ENCODE data around the gene SLC44A5.

Gene SLC44A5

DNA sequence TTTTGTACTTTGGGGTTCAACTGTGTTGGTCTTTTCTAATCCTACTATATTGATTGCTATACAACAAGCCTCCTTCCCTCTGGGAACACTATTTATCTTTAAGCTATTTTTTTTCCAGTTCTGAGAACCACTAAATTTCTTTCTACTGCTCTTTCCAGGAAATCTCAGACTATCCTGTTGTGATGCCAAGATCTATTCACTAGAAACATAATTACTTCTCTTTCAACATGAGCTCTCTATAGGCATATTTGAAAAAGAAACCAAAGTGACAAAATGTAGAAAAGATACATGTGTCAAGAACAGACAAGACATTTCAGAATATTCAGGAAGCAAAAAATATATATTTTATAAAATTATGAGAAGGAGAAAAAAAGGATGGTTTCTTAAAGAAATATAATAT lies 82.9 kb downstream of the SLC44A5 start:
- no peak for DNase-seq (ENCODE audit: low read depth)
- no peak overlapping the region for H3K4me3 ChIP-seq (ENCODE audit: low read depth, low read length)
- TF ChIP-seq, protein P1, sequence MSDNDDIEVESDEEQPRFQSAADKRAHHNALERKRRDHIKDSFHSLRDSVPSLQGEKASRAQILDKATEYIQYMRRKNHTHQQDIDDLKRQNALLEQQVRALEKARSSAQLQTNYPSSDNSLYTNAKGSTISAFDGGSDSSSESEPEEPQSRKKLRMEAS (IDR thresholded peaks at IDR 0.05; ENCODE audit: low read depth, low read length) = no peak
- no peak for TF ChIP-seq POLR2A (IDR thresholded peaks at IDR 0.05; ENCODE audit: extremely low read depth, insufficient read length)
- TF ChIP-seq, protein P2, sequence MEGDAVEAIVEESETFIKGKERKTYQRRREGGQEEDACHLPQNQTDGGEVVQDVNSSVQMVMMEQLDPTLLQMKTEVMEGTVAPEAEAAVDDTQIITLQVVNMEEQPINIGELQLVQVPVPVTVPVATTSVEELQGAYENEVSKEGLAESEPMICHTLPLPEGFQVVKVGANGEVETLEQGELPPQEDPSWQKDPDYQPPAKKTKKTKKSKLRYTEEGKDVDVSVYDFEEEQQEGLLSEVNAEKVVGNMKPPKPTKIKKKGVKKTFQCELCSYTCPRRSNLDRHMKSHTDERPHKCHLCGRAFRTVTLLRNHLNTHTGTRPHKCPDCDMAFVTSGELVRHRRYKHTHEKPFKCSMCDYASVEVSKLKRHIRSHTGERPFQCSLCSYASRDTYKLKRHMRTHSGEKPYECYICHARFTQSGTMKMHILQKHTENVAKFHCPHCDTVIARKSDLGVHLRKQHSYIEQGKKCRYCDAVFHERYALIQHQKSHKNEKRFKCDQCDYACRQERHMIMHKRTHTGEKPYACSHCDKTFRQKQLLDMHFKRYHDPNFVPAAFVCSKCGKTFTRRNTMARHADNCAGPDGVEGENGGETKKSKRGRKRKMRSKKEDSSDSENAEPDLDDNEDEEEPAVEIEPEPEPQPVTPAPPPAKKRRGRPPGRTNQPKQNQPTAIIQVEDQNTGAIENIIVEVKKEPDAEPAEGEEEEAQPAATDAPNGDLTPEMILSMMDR (IDR thresholded peaks at IDR 0.05; ENCODE audit: low read depth, low read length) = no peak
- no peak for TF ChIP-seq MYC (IDR thresholded peaks at IDR 0.05; ENCODE audit: low read depth, low read length)

DNA sequence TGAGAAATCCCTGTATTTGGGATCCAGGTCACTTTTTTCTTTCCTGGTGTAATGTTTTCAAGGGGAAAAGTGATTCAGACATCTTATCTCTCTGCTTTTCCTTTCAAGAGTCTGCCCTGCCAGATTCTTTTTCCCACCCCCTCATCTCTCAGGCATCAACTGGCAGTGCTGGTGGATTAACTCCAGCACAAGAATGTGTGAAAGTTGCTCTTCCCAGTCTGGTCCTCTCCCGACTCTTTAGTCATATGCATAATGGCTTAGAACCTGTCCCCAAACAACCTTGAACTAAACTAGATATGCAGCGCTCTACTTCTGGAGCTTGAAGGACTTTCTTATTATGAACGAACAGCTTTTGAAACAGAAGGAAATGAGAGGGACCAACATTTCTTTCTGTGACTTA lies 88.5 kb downstream of the SLC44A5 start:
- DNase-seq (ENCODE audit: low read depth) = no peak
- TF ChIP-seq, protein P1 (IDR thresholded peaks at IDR 0.05; ENCODE audit: low read depth, low read length) = no peak
- TF ChIP-seq MYC (IDR thresholded peaks at IDR 0.05; ENCODE audit: low read depth, low read length) (no peak), POLR2A (IDR thresholded peaks at IDR 0.05; ENCODE audit: extremely low read depth, insufficient read length) (no peak)
- H3K4me3 ChIP-seq (ENCODE audit: low read depth, low read length) = no peak overlapping the region

DNA sequence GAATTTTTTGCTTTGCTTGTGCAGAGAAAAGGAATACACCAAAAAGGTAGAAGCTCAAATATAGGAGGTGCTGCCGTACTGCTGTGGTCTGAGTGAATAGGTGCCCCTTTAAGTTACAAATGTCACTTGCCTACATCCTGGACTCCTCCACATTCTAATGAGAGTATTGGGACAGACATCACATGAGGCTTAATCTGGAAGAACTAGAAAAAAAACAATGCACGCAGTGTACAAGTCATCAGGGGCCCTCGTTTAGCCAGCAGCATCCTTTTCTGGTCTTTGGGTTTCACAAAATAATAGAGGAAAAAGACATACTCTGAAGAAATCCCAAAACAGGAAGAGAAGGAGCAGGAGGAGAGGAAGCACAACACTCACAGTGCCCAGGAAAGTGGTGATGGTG lies 89.3 kb downstream of the SLC44A5 start:
- H3K4me3 ChIP-seq (ENCODE audit: low read depth, low read length) = no peak overlapping the region
- no peak for TF ChIP-seq MYC (IDR thresholded peaks at IDR 0.05; ENCODE audit: low read depth, low read length)
- TF ChIP-seq POLR2A (IDR thresholded peaks at IDR 0.05; ENCODE audit: extremely low read depth, insufficient read length) = no peak
- TF ChIP-seq, protein P2 (IDR thresholded peaks at IDR 0.05; ENCODE audit: low read depth, low read length) = no peak
- TF ChIP-seq, protein P1 (IDR thresholded peaks at IDR 0.05; ENCODE audit: low read depth, low read length) = no peak
- no peak for DNase-seq (ENCODE audit: low read depth)

DNA sequence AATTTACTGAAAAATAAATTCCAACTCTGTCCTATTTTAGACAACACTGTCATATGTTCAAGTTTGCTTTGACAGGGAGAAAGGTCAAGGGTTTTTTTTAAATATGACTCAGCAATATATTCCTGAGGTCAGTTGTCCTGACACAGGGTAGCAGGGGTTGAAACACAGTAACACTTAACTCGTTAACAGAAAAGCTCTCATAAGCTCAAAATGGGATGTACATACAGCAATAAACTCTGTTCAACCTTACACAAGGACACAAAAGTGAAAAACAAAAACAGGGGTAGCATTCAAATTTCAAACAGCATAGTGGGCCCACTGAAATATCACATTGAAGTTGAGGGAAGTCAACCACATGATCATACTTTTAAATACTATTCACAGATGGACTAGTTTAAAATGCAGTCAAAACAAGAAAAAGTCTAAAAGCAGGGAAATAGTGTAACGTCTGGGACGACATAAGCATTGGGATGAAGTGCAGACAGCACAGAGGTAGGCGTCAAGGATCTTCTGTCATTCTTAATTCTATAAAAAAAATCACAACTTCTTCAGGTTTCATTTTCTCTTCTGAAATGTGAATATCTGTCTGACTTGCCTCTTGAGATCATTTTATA lies 89.9 kb downstream of the SLC44A5 start:
- no peak overlapping the region for H3K4me3 ChIP-seq (ENCODE audit: low read depth, low read length)
- no peak for DNase-seq (ENCODE audit: low read depth)
- TF ChIP-seq MYC (IDR thresholded peaks at IDR 0.05; ENCODE audit: low read depth, low read length) = no peak
- TF ChIP-seq, protein P1 (IDR thresholded peaks at IDR 0.05; ENCODE audit: low read depth, low read length) = no peak
- TF ChIP-seq, protein P2 (IDR thresholded peaks at IDR 0.05; ENCODE audit: low read depth, low read length) = no peak
- TF ChIP-seq POLR2A (IDR thresholded peaks at IDR 0.05; ENCODE audit: extremely low read depth, insufficient read length) = no peak

DNA sequence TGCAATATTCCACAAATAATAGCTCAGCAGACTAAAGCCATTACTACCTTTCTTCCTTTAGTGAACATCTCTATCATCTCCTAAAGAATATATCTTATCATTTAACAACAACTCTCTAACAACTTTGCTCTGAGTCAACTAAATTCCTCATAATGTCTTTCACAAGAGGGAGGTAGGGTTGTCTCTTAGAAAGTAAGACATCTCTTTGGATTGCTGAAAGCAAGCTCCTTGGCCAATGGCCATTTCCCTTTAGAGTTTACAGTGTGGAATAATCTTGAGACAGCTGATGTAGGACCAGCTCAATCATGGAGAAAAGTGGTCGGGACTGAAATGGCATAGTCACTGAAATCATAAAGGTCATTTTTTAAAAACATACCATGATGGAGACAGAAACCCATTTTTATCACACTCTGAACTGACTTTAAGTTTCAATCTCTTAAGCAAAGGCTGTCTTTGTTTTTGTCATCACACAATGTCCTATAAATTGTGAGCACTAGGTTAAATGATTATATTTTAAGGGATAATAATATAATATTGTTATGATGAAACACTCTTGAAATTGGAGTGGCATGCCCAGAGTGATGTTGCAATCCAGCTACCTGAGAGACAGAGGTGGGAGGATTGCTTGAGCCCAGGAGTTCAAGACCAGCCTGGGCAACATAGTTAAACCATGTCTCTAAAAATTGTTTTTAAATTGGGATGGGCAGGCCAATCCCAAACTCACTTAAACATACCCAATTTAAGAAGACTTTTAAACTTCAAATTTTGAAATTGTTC lies 91.1 kb downstream of the SLC44A5 start:
- no peak overlapping the region for H3K4me3 ChIP-seq (ENCODE audit: low read depth, low read length)
- DNase-seq (ENCODE audit: low read depth) = no peak
- TF ChIP-seq MYC (IDR thresholded peaks at IDR 0.05; ENCODE audit: low read depth, low read length) (no peak), POLR2A (IDR thresholded peaks at IDR 0.05; ENCODE audit: extremely low read depth, insufficient read length) (no peak)
- TF ChIP-seq, protein P1 (IDR thresholded peaks at IDR 0.05; ENCODE audit: low read depth, low read length) = no peak
- TF ChIP-seq, protein P2 (IDR thresholded peaks at IDR 0.05; ENCODE audit: low read depth, low read length) = no peak

DNA sequence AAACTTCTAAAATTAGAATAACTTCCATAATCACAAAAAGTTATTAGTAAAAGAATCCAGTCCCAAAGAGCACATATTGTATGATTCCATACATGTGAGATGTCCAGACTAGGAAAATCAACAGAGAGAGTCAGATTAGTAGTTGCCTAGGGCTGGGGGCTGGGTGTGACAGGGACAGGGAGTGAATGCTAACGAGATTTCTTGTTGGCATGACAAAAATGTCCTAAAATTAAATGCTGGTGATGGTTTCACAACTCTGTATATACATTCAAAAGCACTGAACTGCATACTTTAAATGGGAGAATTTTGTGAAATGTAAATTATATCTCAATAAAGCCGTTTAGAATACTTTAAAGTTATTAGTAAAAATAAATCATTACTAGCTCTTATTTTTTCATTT lies 92.2 kb downstream of the SLC44A5 start:
- H3K4me3 ChIP-seq (ENCODE audit: low read depth, low read length) = no peak overlapping the region
- no peak for DNase-seq (ENCODE audit: low read depth)
- TF ChIP-seq POLR2A (IDR thresholded peaks at IDR 0.05; ENCODE audit: extremely low read depth, insufficient read length) (no peak), MYC (IDR thresholded peaks at IDR 0.05; ENCODE audit: low read depth, low read length) (no peak)
- TF ChIP-seq, protein P1 (IDR thresholded peaks at IDR 0.05; ENCODE audit: low read depth, low read length) = no peak
- TF ChIP-seq, protein P2 (IDR thresholded peaks at IDR 0.05; ENCODE audit: low read depth, low read length) = no peak
